GM12878 (cell line): ENCODE data around the gene TCF25. TPM values are rescaled to one million over a fixed set of nuclear protein-coding genes. Genes with fewer than 3 reads are reported as not detected.

ENCODE experiments used
- ASH2L ChIP-seq: fragments of 300-600, 200-600 bp; sonication (generic); IDR thresholded peaks from 2 replicates; pipeline ENCODE4 v1.6.1; 2017; ENCODE audit warnings: low read depth, mild to moderate bottlenecking, borderline replicate concordance
- ATF7 ChIP-seq: fragments of 450-650 bp; IDR thresholded peaks from 2 replicates; pipeline ENCODE4 v1.6.1; 2016; ENCODE audit warnings: low read depth, mild to moderate bottlenecking
- BHLHE40 ChIP-seq, 2 experiments: fragments of 450-650 bp in 1 of 2; IDR thresholded peaks; 2 replicates each; pipeline ENCODE4 v1.6.1; 2011 to 2017; ENCODE audit warnings: low read depth in 2 of 2, borderline replicate concordance in 1 of 2, improper control_type of control experiment in 1 of 2, low read length in 1 of 2, mild to moderate bottlenecking in 1 of 2
- CHD1 ChIP-seq: IDR thresholded peaks from 2 replicates; pipeline ENCODE4 v1.6.1; 2012; ENCODE audit warnings: low read depth, low read length, improper control_type of control experiment
- CHD4 ChIP-seq: fragments of 200-600 bp; sonication (generic); IDR thresholded peaks from 2 replicates; pipeline ENCODE4 v1.6.1; 2016; ENCODE audit warnings: mild to moderate bottlenecking
- ESRRA ChIP-seq: IDR thresholded peaks from 2 replicates; pipeline ENCODE4 v1.6.1; 2012; ENCODE audit warnings: mild to moderate bottlenecking, low read length, improper control_type of control experiment
- ETV6 ChIP-seq, 2 experiments: fragments of 450-650 bp in 1 of 2; IDR thresholded peaks in 1 of 2; conservative IDR thresholded peaks in 1 of 2; 2 replicates each; pipeline ENCODE4 v1.6.1; 2014; ENCODE audit warnings: antibody characterized with exemption in 1 of 2, borderline replicate concordance in 1 of 2, low read depth in 1 of 2, mild to moderate bottlenecking in 1 of 2, moderate library complexity in 1 of 2
- HDGF ChIP-seq: fragments of 450-650 bp; IDR thresholded peaks from 2 replicates; pipeline ENCODE4 v1.6.1; 2016; ENCODE audit warnings: antibody characterized with exemption
- IKZF1 ChIP-seq: fragments of 450-650 bp; conservative IDR thresholded peaks from 2 replicates; pipeline ENCODE4 v1.6.1; 2017; ENCODE audit warnings: antibody characterized with exemption, mild to moderate bottlenecking
- JUNB ChIP-seq: IDR thresholded peaks from 2 replicates; pipeline ENCODE4 v1.6.1; 2016; ENCODE audit warnings: antibody characterized with exemption, mild to moderate bottlenecking
- JUND ChIP-seq: IDR thresholded peaks from 2 replicates; pipeline ENCODE4 v1.6.1; 2012; ENCODE audit warnings: low read depth, mild to moderate bottlenecking, low read length, improper control_type of control experiment, moderate library complexity
- KAT2A ChIP-seq: conservative IDR thresholded peaks from 2 replicates; pipeline ENCODE4 v1.6.1; 2011; ENCODE audit warnings: low read depth, low read length; ENCODE audit not compliant: control insufficient read depth
- MAX ChIP-seq: IDR thresholded peaks from 2 replicates; pipeline ENCODE4 v1.6.1; 2012; ENCODE audit warnings: low read depth, low read length, improper control_type of control experiment
- MLLT1 ChIP-seq: fragments of 450-650 bp; IDR thresholded peaks from 2 replicates; pipeline ENCODE4 v1.6.1; 2016; ENCODE audit warnings: mild to moderate bottlenecking
- MTA3 ChIP-seq: IDR thresholded peaks from 2 replicates; pipeline ENCODE4 v1.6.1; 2012; ENCODE audit warnings: low read length, inconsistent platforms, borderline replicate concordance
- MYB ChIP-seq: fragments of 150-350 bp; IDR thresholded peaks from 2 replicates; pipeline ENCODE4 v1.6.1; 2014; ENCODE audit warnings: mild to moderate bottlenecking, low read depth, low read length, borderline replicate concordance
- NFIC ChIP-seq: IDR thresholded peaks from 2 replicates; pipeline ENCODE4 v1.6.1; 2012; ENCODE audit warnings: low read depth, mild to moderate bottlenecking, inconsistent platforms, low read length, moderate library complexity
- NFYB ChIP-seq: IDR thresholded peaks from 2 replicates; pipeline ENCODE4 v1.6.1; 2011; ENCODE audit warnings: low read depth, mild to moderate bottlenecking, low read length, improper control_type of control experiment, moderate library complexity; ENCODE audit not compliant: insufficient read depth
- NR2C1 ChIP-seq: fragments of 450-650 bp; IDR thresholded peaks from 2 replicates; pipeline ENCODE4 v1.6.1; 2017; ENCODE audit warnings: antibody characterized with exemption, mild to moderate bottlenecking, moderate library complexity
- NRF1 ChIP-seq: conservative IDR thresholded peaks from 2 replicates; pipeline ENCODE4 v1.6.1; 2011; ENCODE audit warnings: mild to moderate bottlenecking, low read depth, low read length, improper control_type of control experiment
- POU2F2 ChIP-seq: IDR thresholded peaks from 3 replicates; pipeline ENCODE4 v1.6.1; 2011; ENCODE audit warnings: low read depth, mild to moderate bottlenecking, low read length, borderline replicate concordance
- RAD21 ChIP-seq: IDR thresholded peaks from 2 replicates; pipeline ENCODE4 v1.6.1; 2011; ENCODE audit warnings: mild to moderate bottlenecking, low read depth, low read length, moderate library complexity; ENCODE audit not compliant: insufficient read depth
- RELA ChIP-seq: fragments of 450-650 bp; IDR thresholded peaks from 2 replicates; pipeline ENCODE4 v1.8.0; 2014; ENCODE audit warnings: borderline replicate concordance; ENCODE audit not compliant: partially characterized antibody
- SIN3A ChIP-seq: IDR thresholded peaks from 2 replicates; pipeline ENCODE4 v1.6.1; 2012; ENCODE audit warnings: low read depth, low read length, improper control_type of control experiment
- SIX5 ChIP-seq: IDR thresholded peaks from 2 replicates; pipeline ENCODE4 v1.6.1; 2011; ENCODE audit warnings: mild to moderate bottlenecking, low read depth, low read length, moderate library complexity; ENCODE audit not compliant: severe bottlenecking
- SMARCA5 ChIP-seq: fragments of 450-650 bp; IDR thresholded peaks from 2 replicates; pipeline ENCODE4 v1.6.1; 2017; ENCODE audit warnings: mild to moderate bottlenecking
- SRF ChIP-seq, 2 experiments: IDR thresholded peaks; 2 replicates each; pipeline ENCODE4 v1.6.1; 2011; ENCODE audit warnings: low read depth in 2 of 2, low read length in 2 of 2, mild to moderate bottlenecking in 1 of 2, moderate library complexity in 1 of 2
- SUPT20H ChIP-seq: IDR thresholded peaks from 2 replicates; pipeline ENCODE4 v1.6.1; 2011; ENCODE audit warnings: low read depth, mild to moderate bottlenecking, low read length, moderate library complexity, borderline replicate concordance; ENCODE audit not compliant: control insufficient read depth
- TAF1 ChIP-seq: IDR thresholded peaks from 2 replicates; pipeline ENCODE4 v1.6.1; 2011; ENCODE audit warnings: mild to moderate bottlenecking, low read depth, low read length, borderline replicate concordance
- TCF12 ChIP-seq: IDR thresholded peaks from 2 replicates; pipeline ENCODE4 v1.6.1; 2011; ENCODE audit warnings: low read depth, mild to moderate bottlenecking, low read length
- TCF7 ChIP-seq: IDR thresholded peaks from 2 replicates; pipeline ENCODE4 v1.6.1; 2014; ENCODE audit warnings: antibody characterized with exemption, borderline replicate concordance
- ZNF217 ChIP-seq: fragments of 450-650 bp; IDR thresholded peaks from 2 replicates; pipeline ENCODE4 v1.6.1; 2017; ENCODE audit warnings: antibody characterized with exemption, mild to moderate bottlenecking
- polyA plus RNA-seq, 11 experiments: library from polyadenylated mRNA; depleted of rRNA in 4 of 11; unstranded in 6 of 11; stranded (reverse) in 5 of 11; fragments of >200 nt; fragmentation: Nextera tagmentation in 4 of 11; fragmentation: Illumina TruSeq in 1 of 11; extraction: Ambion mirVana in 4 of 11; extraction: Trizol in 1 of 11; gene quantifications; 1 replicate in 1 of 11; 2 replicates in 10 of 11; pipeline versions ENCODE4 v1.2.1 to v1.2.3, GENCODE V29; 2011 to 2016; ENCODE audit warnings: inconsistent platforms in 2 of 11, missing spikeins in 2 of 11, low read depth in 1 of 11
- total RNA-seq, 4 experiments: library from RNA; depleted of rRNA in 3 of 4; stranded (reverse); fragments of >200 nt in 3 of 4; fragmentation: Illumina TruSeq in 1 of 4; extraction: Trizol in 1 of 4; gene quantifications; 2 replicates each; pipeline versions ENCODE4 v1.2.1 to v1.2.3, GENCODE V29; 2013 to 2021

Gene TCF25
- total and polyA plus RNA-seq, 10 of the 15 experiments (the other 5 are each of a cell fraction or from before 2014, with no cell fraction given), result 8.4 to 130 (median 89.4) TPM

- no peak for TF ChIP-seq RAD21
- no peak for TF ChIP-seq CHD1
- no peak for TF ChIP-seq TCF12
- no peak for TF ChIP-seq SUPT20H
- TF ChIP-seq SMARCA5, result 0 out of 2 replicates have a peak, but pooled peaks have one; percentile 26
- TF ChIP-seq IKZF1, result no peak; the same call in 1 of the 2 replicates
- TF ChIP-seq NRF1, result no peak
- no peak for TF ChIP-seq MTA3
- TF ChIP-seq BHLHE40 (IDR thresholded peaks at IDR 0.05; ENCODE audit: borderline replicate concordance in 1 of 2, low read depth in 2 of 2, low read length in 1 of 2), result no peak
- TF ChIP-seq MAX, result peak; percentile 84
- TF ChIP-seq JUND, result 0 out of 2 replicates have a peak, but pooled peaks have one; percentile 5
- no peak for TF ChIP-seq MYB
- TF ChIP-seq HDGF, result peak; percentile 90
- no peak for TF ChIP-seq RELA
- TF ChIP-seq SIN3A, result peak; percentile 51; the same call in 1 of the 2 replicates
- no peak for TF ChIP-seq NR2C1
- TF ChIP-seq ATF7, result peak; percentile 37; the same call in 1 of the 2 replicates
- no peak for TF ChIP-seq JUNB
- no peak for TF ChIP-seq TCF7
- TF ChIP-seq MLLT1, result peak; percentile 49; the same call in 1 of the 2 replicates
- TF ChIP-seq ZNF217, result no peak
- no peak for TF ChIP-seq ESRRA
- TF ChIP-seq KAT2A, result no peak
- TF ChIP-seq ASH2L, result no peak; the same call in 1 of the 2 replicates
- no peak for TF ChIP-seq SRF (IDR thresholded peaks at IDR 0.05; ENCODE audit: low read depth in 2 of 2, low read length in 2 of 2)
- TF ChIP-seq CHD4, result no peak
- TF ChIP-seq NFYB, result no peak
- no peak for TF ChIP-seq SIX5
- TF ChIP-seq POU2F2, result peak; percentile 9; the same call in 1 of the 3 replicates
- TF ChIP-seq NFIC, result no peak
- TF ChIP-seq TAF1, result no peak
- TF ChIP-seq ETV6 (conservative IDR thresholded peaks at IDR 0.05 in 1 of 2, IDR thresholded peaks at IDR 0.05 in 1 of 2; ENCODE audit: borderline replicate concordance in 1 of 2, low read depth in 1 of 2), result no peak
Measured at GRCh38 chr16:89873972-89874689, 739 bp downstream of the TCF25 start (continued).
